Neural progenitor cell (in vitro differentiated cells): ENCODE data around the gene C11orf21. TPM values are rescaled to one million over a fixed set of nuclear protein-coding genes. Genes with fewer than 3 reads are reported as not detected.

Experiments
- DNase-seq: peaks from one replicate; pipeline ENCODE4 v3.0.0-alpha.2; 2016; ENCODE audit warnings: low spot score
- H2AFZ ChIP-seq: fragments of 200-600 bp; sonication (generic); replicated peaks from 2 replicates; pipeline ENCODE4 v1.6.1; 2016; ENCODE audit warnings: antibody characterized with exemption
- H3F3A ChIP-seq: fragments of 200-600 bp; sonication (generic); 2 replicates; pipeline ENCODE4 v1.6.1; 2016; ENCODE audit warnings: antibody characterized with exemption, low read depth
- H3K27ac ChIP-seq: fragments of 200-600 bp; sonication (generic); 2 replicates; pipeline ENCODE4 v1.5.1; 2016; ENCODE audit warnings: mild to moderate bottlenecking
- H3K27me3 ChIP-seq: fragments of 200-600 bp; sonication (generic); 2 replicates; pipeline ENCODE4 v1.6.1; 2016; ENCODE audit warnings: mild to moderate bottlenecking, moderate library complexity
- H3K36me3 ChIP-seq: fragments of 200-600 bp; sonication (generic); 2 replicates; pipeline ENCODE4 v1.5.1; 2016
- H3K4me1 ChIP-seq: fragments of 200-600 bp; sonication (generic); 2 replicates; pipeline ENCODE4 v1.6.1; 2016; ENCODE audit warnings: mixed run types
- H3K4me2 ChIP-seq: fragments of 200-600 bp; sonication (generic); 2 replicates; pipeline ENCODE4 v1.6.1; 2016
- H3K4me3 ChIP-seq: fragments of 200-600 bp; sonication (generic); 2 replicates; pipeline ENCODE4 v1.5.1; 2016
- H3K79me2 ChIP-seq: fragments of 200-600 bp; sonication (generic); 2 replicates; pipeline ENCODE4 v1.6.1; 2016; ENCODE audit warnings: low read depth
- H3K9ac ChIP-seq: fragments of 200-600 bp; sonication (generic); 2 replicates; pipeline ENCODE4 v1.6.1; 2016
- H3K9me3 ChIP-seq: fragments of 200-600 bp; sonication (generic); 2 replicates; pipeline ENCODE4 v1.5.1; 2016; ENCODE audit warnings: low read depth
- H4K20me1 ChIP-seq: fragments of 200-600 bp; sonication (generic); 2 replicates; pipeline ENCODE4 v1.6.1; 2016; ENCODE audit warnings: low read depth
- H3K27ac Mint-ChIP-seq: 3 replicates; pipeline ENCODE4 v1.8.0; 2021; ENCODE audit warnings: mixed read lengths
- H3K27me3 Mint-ChIP-seq: 2 replicates; pipeline ENCODE4 v1.8.0; 2022; ENCODE audit warnings: low read depth, mild to moderate bottlenecking, inconsistent platforms, moderate library complexity, mixed read lengths; ENCODE audit not compliant: insufficient read depth
- H3K36me3 Mint-ChIP-seq: 3 replicates; pipeline ENCODE4 v1.8.0; 2021; ENCODE audit warnings: mixed read lengths
- H3K4me1 Mint-ChIP-seq: 3 replicates; pipeline ENCODE4 v1.8.0; 2021; ENCODE audit warnings: mixed read lengths
- H3K4me3 Mint-ChIP-seq: 3 replicates; pipeline ENCODE4 v1.8.0; 2021; ENCODE audit warnings: mild to moderate bottlenecking, moderate library complexity, mixed read lengths
- H3K9me3 Mint-ChIP-seq: 3 replicates; pipeline ENCODE4 v1.8.0; 2020; ENCODE audit warnings: mixed read lengths
- EZH2 ChIP-seq: fragments of 200-600 bp; sonication (generic); IDR thresholded peaks from 2 replicates; pipeline ENCODE4 v1.6.1; 2017; ENCODE audit warnings: antibody characterized with exemption, mild to moderate bottlenecking, moderate library complexity
- EZH2phosphoT487 ChIP-seq: fragments of 200-600 bp; sonication (generic); IDR thresholded peaks from 2 replicates; pipeline ENCODE4 v1.6.1; 2017; ENCODE audit warnings: antibody characterized with exemption
- total RNA-seq: library from RNA; depleted of rRNA; stranded (reverse); fragments of >200 nt; gene quantifications from 2 replicates; pipeline ENCODE4 v1.2.3, GENCODE V29; 2015; ENCODE audit warnings: low replicate concordance
- TF ChIP-seq, protein P1 (sequence below): fragments of 200-600 bp; sonication (generic); IDR thresholded peaks from 2 replicates; pipeline ENCODE4 v1.5.1; 2017; ENCODE audit warnings: antibody characterized with exemption, mild to moderate bottlenecking

Gene C11orf21
- total RNA-seq, 1 donor from 2014 or later: not detected

DNA sequence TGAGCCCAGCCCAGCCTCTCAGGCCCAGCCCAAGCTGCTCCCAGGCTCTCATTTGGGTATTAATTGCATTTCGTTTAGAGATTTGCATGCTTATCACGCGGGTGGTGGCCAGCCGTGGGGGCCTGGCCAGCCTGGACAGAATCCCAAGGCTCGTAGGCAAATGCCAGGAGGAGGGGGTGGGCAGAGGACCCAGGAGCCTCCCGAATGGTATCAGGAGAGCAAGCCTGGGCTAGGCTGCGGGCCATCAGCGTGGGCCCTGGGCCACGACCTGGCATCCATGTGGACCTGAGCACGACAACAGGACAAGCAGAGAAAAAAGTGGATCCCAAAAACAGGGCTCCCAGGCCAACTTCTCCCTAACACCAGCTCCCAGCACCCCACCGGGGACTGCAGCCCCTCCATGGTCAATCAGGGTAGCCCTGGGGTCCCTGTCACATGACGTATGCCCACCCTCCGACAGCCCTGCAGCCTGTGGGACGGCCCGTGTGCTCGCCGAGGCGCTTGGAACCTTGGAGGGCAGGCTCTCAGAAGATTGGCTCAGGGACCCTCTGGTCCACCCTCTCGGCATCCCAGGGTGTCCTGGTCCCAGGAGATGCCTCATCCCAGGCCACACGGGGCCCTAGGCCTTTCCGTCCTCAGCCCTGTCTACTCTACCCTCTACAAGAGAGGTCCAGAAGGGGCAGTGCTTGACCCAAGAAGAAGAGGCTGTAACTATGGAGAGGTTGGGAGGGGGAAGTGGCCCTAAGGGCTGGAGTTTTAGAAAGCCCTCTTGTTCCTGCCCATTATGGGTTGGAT, 40.1 kb downstream of the C11orf21 start:
- peak overlapping the region; percentile 79 for H3K27ac Mint-ChIP-seq
- peaks cover 23% of the 10 kb centered on the region for H3K27me3 ChIP-seq
- H3K9ac ChIP-seq: no peak overlapping the region
- H3K36me3 ChIP-seq: no peaks in the 10 kb centered on the region
- TF ChIP-seq EZH2: no peak
- TF ChIP-seq, protein P1, sequence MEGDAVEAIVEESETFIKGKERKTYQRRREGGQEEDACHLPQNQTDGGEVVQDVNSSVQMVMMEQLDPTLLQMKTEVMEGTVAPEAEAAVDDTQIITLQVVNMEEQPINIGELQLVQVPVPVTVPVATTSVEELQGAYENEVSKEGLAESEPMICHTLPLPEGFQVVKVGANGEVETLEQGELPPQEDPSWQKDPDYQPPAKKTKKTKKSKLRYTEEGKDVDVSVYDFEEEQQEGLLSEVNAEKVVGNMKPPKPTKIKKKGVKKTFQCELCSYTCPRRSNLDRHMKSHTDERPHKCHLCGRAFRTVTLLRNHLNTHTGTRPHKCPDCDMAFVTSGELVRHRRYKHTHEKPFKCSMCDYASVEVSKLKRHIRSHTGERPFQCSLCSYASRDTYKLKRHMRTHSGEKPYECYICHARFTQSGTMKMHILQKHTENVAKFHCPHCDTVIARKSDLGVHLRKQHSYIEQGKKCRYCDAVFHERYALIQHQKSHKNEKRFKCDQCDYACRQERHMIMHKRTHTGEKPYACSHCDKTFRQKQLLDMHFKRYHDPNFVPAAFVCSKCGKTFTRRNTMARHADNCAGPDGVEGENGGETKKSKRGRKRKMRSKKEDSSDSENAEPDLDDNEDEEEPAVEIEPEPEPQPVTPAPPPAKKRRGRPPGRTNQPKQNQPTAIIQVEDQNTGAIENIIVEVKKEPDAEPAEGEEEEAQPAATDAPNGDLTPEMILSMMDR: no peak
- no peak for TF ChIP-seq EZH2phosphoT487
- H3K79me2 ChIP-seq: no peaks in the 10 kb centered on the region
- H3F3A ChIP-seq: no peaks in the 10 kb centered on the region
- no peaks in the 10 kb centered on the region for H3K9me3 Mint-ChIP-seq
- DNase-seq: no peak
- no peak overlapping the region for H3K4me3 Mint-ChIP-seq
- no peak overlapping the region for H2AFZ ChIP-seq
- no peak overlapping the region for H3K4me2 ChIP-seq
- H3K27me3 Mint-ChIP-seq: peaks cover 18% of the 10 kb centered on the region
- no peaks in the 10 kb centered on the region for H4K20me1 ChIP-seq
- H3K9me3 ChIP-seq: no peaks in the 10 kb centered on the region
- peaks cover 8% of the 10 kb centered on the region for H3K4me1 Mint-ChIP-seq
- no peak overlapping the region for H3K4me3 ChIP-seq
- no peak overlapping the region for H3K27ac ChIP-seq
- peaks cover 9% of the 10 kb centered on the region for H3K4me1 ChIP-seq
- H3K36me3 Mint-ChIP-seq: no peaks in the 10 kb centered on the region

DNA sequence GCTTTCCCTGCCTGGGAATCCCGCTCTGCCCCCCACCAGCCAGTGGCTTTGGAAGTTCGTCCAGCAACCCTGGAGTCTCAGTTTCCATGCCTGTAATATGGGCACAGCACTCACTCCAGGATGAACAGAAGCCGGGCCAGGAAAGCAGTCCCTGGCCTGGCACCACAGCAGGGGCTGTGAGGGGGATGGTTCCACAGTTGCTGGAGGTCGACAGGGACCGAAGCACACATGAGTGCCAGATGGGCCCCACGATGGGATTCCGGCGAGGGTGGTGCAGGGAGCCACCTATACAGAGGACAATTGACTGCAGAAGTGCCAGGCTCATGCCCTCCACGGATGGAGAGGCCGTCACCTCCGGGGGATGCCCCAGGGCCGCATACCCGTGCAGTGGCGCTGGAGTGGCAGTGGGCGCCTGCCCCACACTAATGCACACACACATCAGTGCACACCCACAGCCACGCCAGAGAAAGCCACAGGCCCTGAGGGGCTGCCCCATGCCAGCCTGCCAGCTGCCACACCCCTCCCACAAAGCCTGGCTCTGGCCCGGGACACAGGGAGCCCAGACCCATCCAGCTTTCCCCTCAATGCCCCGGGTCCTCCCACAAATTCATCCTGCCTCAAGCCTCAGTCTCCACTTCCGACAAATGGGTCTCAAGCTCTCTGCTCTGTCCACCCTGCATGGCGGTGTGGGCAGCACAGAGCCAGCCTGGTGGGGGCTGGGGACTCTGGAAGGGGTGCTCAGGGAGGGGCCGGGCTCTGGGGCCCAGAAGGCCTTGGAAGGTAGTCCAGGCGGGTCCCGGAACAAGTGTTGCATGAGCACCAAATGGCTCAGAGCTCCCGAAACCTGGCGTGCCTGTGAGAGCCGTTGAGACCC, 41.0 kb downstream of the C11orf21 start:
- Mint-ChIP-seq H3K36me3 (no peaks in the 10 kb centered on the region), H3K27ac (no peak overlapping the region), H3K27me3 (peaks cover 14% of the 10 kb centered on the region), H3K4me3 (no peak overlapping the region), H3K9me3 (no peaks in the 10 kb centered on the region), H3K4me1 (peaks cover 9% of the 10 kb centered on the region)
- TF ChIP-seq EZH2phosphoT487 (no peak), EZH2 (no peak)
- TF ChIP-seq, protein P1: no peak
- H3K79me2 ChIP-seq: no peaks in the 10 kb centered on the region
- H3K4me2 ChIP-seq: no peak overlapping the region
- no peak overlapping the region for H3K27ac ChIP-seq
- no peak overlapping the region for H3K9ac ChIP-seq
- no peaks in the 10 kb centered on the region for H3K36me3 ChIP-seq
- no peak overlapping the region for H2AFZ ChIP-seq
- no peaks in the 10 kb centered on the region for H3K9me3 ChIP-seq
- no peaks in the 10 kb centered on the region for H3F3A ChIP-seq
- H3K27me3 ChIP-seq: peaks cover 14% of the 10 kb centered on the region
- DNase-seq: no peak
- H3K4me1 ChIP-seq: peaks cover 9% of the 10 kb centered on the region
- no peaks in the 10 kb centered on the region for H4K20me1 ChIP-seq
- H3K4me3 ChIP-seq: no peak overlapping the region

DNA sequence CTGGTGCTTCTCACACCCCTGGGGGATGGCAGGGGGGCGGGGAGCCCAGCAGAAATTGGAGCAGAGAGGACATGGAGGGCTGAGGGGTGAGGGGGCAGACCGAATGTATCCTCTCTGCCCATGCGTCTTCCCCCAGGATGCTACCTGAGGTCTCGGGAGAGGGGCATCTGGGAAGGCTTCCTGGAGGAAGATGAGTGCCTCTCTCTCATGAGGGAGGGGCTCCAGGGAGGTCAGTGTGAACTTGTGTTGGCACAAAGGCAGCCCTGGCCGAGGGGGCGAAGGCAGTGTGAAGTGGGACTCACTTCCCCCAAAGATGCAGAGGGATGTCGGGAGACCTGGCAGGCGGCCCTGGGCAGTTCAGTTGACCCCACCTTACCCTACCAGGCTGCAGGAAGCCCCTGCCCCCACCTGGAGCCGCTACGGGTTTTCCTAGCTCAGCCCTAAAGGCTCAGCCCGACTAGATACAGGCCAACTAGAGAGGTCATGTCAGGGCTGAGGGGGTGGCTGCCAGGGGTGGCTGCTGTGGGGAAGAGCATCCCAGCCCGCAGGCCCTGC, 41.7 kb downstream of the C11orf21 start:
- H3K27me3 Mint-ChIP-seq: peaks cover 11% of the 10 kb centered on the region
- no peaks in the 10 kb centered on the region for H3K36me3 Mint-ChIP-seq
- no peaks in the 10 kb centered on the region for H3K9me3 ChIP-seq
- no peak overlapping the region for H2AFZ ChIP-seq
- no peak overlapping the region for H3K4me3 Mint-ChIP-seq
- H3K4me1 Mint-ChIP-seq: peaks cover 9% of the 10 kb centered on the region
- H3K9me3 Mint-ChIP-seq: peaks cover 3% of the 10 kb centered on the region
- no peak overlapping the region for H3K4me2 ChIP-seq
- no peak overlapping the region for H3K27ac ChIP-seq
- no peak overlapping the region for H3K9ac ChIP-seq
- no peak overlapping the region for H3K4me3 ChIP-seq
- peaks cover 9% of the 10 kb centered on the region for H3K27me3 ChIP-seq
- peaks cover 9% of the 10 kb centered on the region for H3K4me1 ChIP-seq
- no peak for DNase-seq
- no peak overlapping the region for H3K27ac Mint-ChIP-seq
- H3F3A ChIP-seq: no peaks in the 10 kb centered on the region
- no peaks in the 10 kb centered on the region for H3K36me3 ChIP-seq
- no peaks in the 10 kb centered on the region for H3K79me2 ChIP-seq
- TF ChIP-seq EZH2phosphoT487 (no peak), EZH2 (no peak)
- TF ChIP-seq, protein P1: no peak
- H4K20me1 ChIP-seq: no peaks in the 10 kb centered on the region
